ENCODE results near the gene NTRK2. TPM values are rescaled to one million over a fixed set of nuclear protein-coding genes. Genes with fewer than 3 reads are reported as not detected.

The NTRK2 gene
- polyA plus RNA-seq, 1 experiment = 2.0 TPM

DNA sequence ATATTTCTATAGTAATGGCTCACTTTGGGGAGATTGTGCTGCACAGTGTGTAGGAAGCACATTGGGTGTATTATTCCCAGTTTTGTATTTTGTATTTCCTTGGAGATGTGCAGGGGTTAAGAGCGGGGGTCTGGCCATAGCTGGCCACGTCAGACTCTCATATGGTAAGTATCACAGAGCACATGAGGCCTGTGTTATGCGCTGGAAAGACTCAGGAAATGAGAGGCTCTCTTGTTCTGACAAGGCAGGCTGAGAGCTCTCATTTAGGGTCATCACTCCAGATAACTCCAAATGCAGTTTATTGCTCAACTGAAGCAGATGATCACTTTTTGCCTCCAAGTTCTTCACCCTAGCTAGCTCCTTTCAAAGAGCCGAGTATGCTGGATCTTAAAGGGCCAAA is 205.7 kb downstream of the NTRK2 start:
- ChIA-PET CTCF (no interaction called here), POLR2A (no interaction called here)
- Histone ChIP-seq H3K36me3 (ENCODE audit: control insufficient read depth, insufficient read depth, low read length) (no peaks in the 10 kb centered on the region), H3K4me3 (ENCODE audit: low read depth, low read length) (no peak overlapping the region), H3K27me3 (ENCODE audit: control insufficient read depth, insufficient read depth, low read length) (no peaks in the 10 kb centered on the region)
- no peak for DNase-seq (ENCODE audit: low read depth)
- TF ChIP-seq, protein P1, sequence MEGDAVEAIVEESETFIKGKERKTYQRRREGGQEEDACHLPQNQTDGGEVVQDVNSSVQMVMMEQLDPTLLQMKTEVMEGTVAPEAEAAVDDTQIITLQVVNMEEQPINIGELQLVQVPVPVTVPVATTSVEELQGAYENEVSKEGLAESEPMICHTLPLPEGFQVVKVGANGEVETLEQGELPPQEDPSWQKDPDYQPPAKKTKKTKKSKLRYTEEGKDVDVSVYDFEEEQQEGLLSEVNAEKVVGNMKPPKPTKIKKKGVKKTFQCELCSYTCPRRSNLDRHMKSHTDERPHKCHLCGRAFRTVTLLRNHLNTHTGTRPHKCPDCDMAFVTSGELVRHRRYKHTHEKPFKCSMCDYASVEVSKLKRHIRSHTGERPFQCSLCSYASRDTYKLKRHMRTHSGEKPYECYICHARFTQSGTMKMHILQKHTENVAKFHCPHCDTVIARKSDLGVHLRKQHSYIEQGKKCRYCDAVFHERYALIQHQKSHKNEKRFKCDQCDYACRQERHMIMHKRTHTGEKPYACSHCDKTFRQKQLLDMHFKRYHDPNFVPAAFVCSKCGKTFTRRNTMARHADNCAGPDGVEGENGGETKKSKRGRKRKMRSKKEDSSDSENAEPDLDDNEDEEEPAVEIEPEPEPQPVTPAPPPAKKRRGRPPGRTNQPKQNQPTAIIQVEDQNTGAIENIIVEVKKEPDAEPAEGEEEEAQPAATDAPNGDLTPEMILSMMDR (IDR thresholded peaks at IDR 0.05; ENCODE audit: insufficient read depth, low read depth, low read length) = no peak

DNA sequence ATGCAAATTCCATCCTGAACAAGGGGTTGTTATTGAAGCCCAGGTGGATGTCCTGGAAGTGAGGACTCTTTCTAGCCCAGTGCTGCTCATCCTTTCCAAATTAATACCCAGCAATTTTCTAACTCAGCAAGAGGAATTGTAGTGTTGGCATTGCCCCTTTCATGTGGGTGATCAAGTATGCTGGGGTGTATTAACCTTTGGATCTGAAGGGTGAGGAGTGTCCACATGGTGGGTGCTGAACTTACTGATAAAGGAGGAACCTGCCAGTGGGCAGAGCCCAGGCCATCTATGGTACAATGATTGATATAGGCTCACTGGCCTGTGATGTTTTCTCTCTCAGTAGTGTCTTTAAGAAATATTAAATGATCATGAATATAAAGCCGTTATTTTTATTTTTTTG is 210.1 kb downstream of the NTRK2 start:
- ChIA-PET CTCF (no interaction called here), POLR2A (no interaction called here)
- Histone ChIP-seq H3K4me3 (ENCODE audit: low read depth, low read length) (no peak overlapping the region), H3K36me3 (ENCODE audit: control insufficient read depth, insufficient read depth, low read length) (no peaks in the 10 kb centered on the region), H3K27me3 (ENCODE audit: control insufficient read depth, insufficient read depth, low read length) (no peaks in the 10 kb centered on the region; the same call in 1 of the 2 replicates)
- DNase-seq (ENCODE audit: low read depth) = no peak
- TF ChIP-seq, protein P1 (IDR thresholded peaks at IDR 0.05; ENCODE audit: insufficient read depth, low read depth, low read length) = no peak

DNA sequence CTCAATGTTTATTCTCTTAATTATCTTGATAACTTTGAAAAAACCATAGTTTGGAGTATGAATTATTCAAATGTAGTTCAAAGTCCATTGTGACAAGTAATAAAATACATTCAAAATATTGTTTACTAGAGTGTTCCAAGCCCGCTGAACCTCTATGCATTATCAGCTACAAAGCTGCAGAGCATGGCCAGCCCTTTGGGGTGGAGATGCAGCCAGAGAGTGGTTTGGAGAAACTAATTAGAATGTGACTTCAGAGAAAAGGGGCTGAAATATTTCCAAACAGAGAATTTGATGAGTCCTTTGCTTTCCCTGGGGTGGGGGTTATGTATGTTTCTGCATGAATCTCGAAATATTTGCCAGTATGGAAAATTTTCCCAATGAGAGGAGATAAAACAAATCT is 211.3 kb downstream of the NTRK2 start:
- no peaks in the 10 kb centered on the region for H3K36me3 ChIP-seq (ENCODE audit: control insufficient read depth, insufficient read depth, low read length)
- no peaks in the 10 kb centered on the region; the same call in 1 of the 2 replicates for H3K27me3 ChIP-seq (ENCODE audit: control insufficient read depth, insufficient read depth, low read length)
- TF ChIP-seq, protein P1 (IDR thresholded peaks at IDR 0.05; ENCODE audit: insufficient read depth, low read depth, low read length) = no peak
- ChIA-PET CTCF (no interaction called here), POLR2A (no interaction called here)
- H3K4me3 ChIP-seq (ENCODE audit: low read depth, low read length) = no peak overlapping the region
- DNase-seq (ENCODE audit: low read depth) = no peak

DNA sequence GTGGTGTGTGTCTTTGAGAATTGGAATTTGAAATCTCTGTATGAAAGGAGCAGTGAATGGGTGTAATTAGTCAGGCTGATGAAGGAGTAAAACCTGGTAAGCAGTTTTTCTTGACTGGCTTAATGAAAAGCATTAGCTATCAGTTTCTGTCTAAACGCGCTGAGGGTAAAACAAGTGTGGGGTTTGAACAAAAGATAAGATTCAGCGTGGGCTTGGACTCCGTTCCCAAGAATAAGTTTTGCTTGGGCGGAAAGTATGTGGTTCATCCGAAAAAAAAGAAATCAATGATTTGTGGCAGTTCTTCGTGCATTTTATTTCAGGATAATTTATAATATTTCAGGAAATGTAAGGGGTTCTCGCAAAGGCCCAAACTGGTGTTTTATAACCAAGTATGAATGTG is 217.3 kb downstream of the NTRK2 start:
- Histone ChIP-seq H3K36me3 (ENCODE audit: control insufficient read depth, insufficient read depth, low read length) (no peaks in the 10 kb centered on the region), H3K4me3 (ENCODE audit: low read depth, low read length) (no peak overlapping the region), H3K27me3 (ENCODE audit: control insufficient read depth, insufficient read depth, low read length) (no peaks in the 10 kb centered on the region)
- ChIA-PET CTCF (interaction anchor here (1.2 to 1.8 kb wide), 2 partner anchors 14 to 44 kb away, joined by 3 to 7 read pairs; no protein-coding TSS in a partner anchor), POLR2A (no interaction called here)
- TF ChIP-seq, protein P1 (IDR thresholded peaks at IDR 0.05; ENCODE audit: insufficient read depth, low read depth, low read length) = no peak
- DNase-seq (ENCODE audit: low read depth) = no peak

DNA sequence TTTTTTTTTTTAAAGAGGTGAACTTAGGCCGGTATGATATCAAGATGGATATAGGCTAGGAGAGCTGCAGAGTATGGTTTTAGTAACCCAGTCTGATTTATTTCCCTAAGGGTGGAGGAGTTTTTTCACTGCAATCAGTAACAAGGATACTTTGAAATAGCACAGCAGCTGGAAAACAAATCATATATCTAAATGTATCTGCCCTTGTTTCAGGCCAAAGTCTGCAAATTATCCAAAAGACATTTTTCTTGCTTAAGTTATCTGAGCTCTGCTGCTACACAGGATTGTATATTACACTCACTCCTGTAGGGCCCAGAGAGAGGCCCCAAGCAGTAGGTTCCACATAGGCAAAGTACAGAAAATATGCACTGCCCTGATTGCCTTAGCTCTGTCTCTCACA is 222.4 kb downstream of the NTRK2 start:
- CTCF ChIA-PET = no interaction called here
- TF ChIP-seq, protein P1 (IDR thresholded peaks at IDR 0.05; ENCODE audit: insufficient read depth, low read depth, low read length) = no peak

More for the DNA sequence above, 222.4 kb downstream of the NTRK2 start:
- no peaks in the 10 kb centered on the region for H3K36me3 ChIP-seq (ENCODE audit: control insufficient read depth, insufficient read depth, low read length)
- no peaks in the 10 kb centered on the region for H3K27me3 ChIP-seq (ENCODE audit: control insufficient read depth, insufficient read depth, low read length)
- POLR2A ChIA-PET = no interaction called here
- H3K4me3 ChIP-seq (ENCODE audit: low read depth, low read length) = no peak overlapping the region
- no peak for DNase-seq (ENCODE audit: low read depth)
